ENCODE data around the gene TTC7B. TPM values are rescaled to one million over a fixed set of nuclear protein-coding genes. Genes with fewer than 3 reads are reported as not detected.

TTC7B gene
- total and polyA plus RNA-seq, 2 of the 13 experiments (the other 11 are each of a cell fraction or from before 2014, with no cell fraction given) = 1.3 to 3.2 TPM

DNA sequence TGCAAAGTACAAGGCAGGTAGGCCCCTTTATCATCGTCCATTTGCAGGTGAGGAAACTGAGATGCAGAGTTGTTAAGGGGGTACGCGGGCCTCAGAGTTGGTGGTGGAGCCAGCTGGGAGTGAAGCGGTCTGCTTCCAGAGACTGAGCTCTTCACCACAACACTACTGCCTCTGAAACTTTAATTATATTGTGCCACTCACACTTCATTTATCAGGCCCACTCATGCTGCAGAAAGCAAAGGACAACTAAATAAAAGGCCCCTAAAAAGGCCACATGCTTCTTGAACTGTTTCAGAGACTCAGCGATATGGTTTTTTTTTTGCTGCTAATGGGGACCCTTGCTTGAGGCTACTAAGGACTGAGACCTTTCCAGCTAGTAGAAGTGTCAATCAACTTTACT, 153.1 kb downstream of the TTC7B start:
- no peaks in the 10 kb centered on the region for H3K27me3 ChIP-seq (ENCODE audit: control insufficient read depth in 1 of 2, insufficient read depth in 2 of 2, low read length in 2 of 2)
- POLR2A ChIA-PET = no interaction called here
- H3K9ac ChIP-seq (ENCODE audit: insufficient read depth, low read depth, low read length) = no peak overlapping the region
- ATAC-seq (no peak), DNase-seq (ENCODE audit: low spot score) (no peak), FAIRE-seq (no peak)
- no peak overlapping the region for H2AFZ ChIP-seq (ENCODE audit: low read length)
- no peak overlapping the region for H3K4me3 ChIP-seq (replicated peaks in 1 of 3; ENCODE audit: insufficient read depth in 1 of 3, low read depth in 2 of 3, low read length in 3 of 3)
- in situ Hi-C loops (cut with HindIII; ENCODE audit: extremely low pct_ligation_motif_present, low pct_unique_long_range_greater_than_20kb) (no loop called here), intact Hi-C loops (cut with micrococcal nuclease; ENCODE audit: unreplicated experiment) (no loop called here)
- H3K4me1 ChIP-seq (ENCODE audit: insufficient read depth, low read length) = no peaks in the 10 kb centered on the region
- no TSS peak for BruUV-seq (replicated peaks)
- no peaks in the 10 kb centered on the region for H3K36me3 ChIP-seq (replicated peaks in 1 of 2; ENCODE audit: control insufficient read depth in 1 of 2, insufficient read depth in 2 of 2, low read length in 2 of 2)
- TF ChIP-seq, protein P1, sequence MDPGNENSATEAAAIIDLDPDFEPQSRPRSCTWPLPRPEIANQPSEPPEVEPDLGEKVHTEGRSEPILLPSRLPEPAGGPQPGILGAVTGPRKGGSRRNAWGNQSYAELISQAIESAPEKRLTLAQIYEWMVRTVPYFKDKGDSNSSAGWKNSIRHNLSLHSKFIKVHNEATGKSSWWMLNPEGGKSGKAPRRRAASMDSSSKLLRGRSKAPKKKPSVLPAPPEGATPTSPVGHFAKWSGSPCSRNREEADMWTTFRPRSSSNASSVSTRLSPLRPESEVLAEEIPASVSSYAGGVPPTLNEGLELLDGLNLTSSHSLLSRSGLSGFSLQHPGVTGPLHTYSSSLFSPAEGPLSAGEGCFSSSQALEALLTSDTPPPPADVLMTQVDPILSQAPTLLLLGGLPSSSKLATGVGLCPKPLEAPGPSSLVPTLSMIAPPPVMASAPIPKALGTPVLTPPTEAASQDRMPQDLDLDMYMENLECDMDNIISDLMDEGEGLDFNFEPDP (CRISPR knock-in tag; conservative IDR thresholded peaks at IDR 0.05) = no peak
- no peak for TF ChIP-seq NR1H2 (CRISPR knock-in tag; IDR thresholded peaks at IDR 0.05; ENCODE audit: borderline replicate concordance, low read depth)
- TF ChIP-seq NFE2L1 (CRISPR knock-in tag; IDR thresholded peaks at IDR 0.05; ENCODE audit: borderline replicate concordance) = no peak
- TF ChIP-seq, protein P2, sequence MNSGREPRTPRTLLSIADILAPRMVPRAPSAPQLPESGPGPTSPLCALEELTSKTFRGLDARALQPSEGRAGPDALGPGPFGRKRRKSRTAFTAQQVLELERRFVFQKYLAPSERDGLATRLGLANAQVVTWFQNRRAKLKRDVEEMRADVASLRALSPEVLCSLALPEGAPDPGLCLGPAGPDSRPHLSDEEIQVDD (CRISPR knock-in tag; IDR thresholded peaks at IDR 0.05; ENCODE audit: borderline replicate concordance) = no peak
- TF ChIP-seq, protein P3, sequence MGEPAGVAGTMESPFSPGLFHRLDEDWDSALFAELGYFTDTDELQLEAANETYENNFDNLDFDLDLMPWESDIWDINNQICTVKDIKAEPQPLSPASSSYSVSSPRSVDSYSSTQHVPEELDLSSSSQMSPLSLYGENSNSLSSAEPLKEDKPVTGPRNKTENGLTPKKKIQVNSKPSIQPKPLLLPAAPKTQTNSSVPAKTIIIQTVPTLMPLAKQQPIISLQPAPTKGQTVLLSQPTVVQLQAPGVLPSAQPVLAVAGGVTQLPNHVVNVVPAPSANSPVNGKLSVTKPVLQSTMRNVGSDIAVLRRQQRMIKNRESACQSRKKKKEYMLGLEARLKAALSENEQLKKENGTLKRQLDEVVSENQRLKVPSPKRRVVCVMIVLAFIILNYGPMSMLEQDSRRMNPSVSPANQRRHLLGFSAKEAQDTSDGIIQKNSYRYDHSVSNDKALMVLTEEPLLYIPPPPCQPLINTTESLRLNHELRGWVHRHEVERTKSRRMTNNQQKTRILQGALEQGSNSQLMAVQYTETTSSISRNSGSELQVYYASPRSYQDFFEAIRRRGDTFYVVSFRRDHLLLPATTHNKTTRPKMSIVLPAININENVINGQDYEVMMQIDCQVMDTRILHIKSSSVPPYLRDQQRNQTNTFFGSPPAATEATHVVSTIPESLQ (CRISPR knock-in tag; conservative IDR thresholded peaks at IDR 0.05) = no peak
- TF ChIP-seq GTF2F1 (IDR thresholded peaks at IDR 0.05; ENCODE audit: low read length) = no peak
- TF ChIP-seq RFXANK (CRISPR knock-in tag; IDR thresholded peaks at IDR 0.05) = no peak
- TF ChIP-seq, protein P4, sequence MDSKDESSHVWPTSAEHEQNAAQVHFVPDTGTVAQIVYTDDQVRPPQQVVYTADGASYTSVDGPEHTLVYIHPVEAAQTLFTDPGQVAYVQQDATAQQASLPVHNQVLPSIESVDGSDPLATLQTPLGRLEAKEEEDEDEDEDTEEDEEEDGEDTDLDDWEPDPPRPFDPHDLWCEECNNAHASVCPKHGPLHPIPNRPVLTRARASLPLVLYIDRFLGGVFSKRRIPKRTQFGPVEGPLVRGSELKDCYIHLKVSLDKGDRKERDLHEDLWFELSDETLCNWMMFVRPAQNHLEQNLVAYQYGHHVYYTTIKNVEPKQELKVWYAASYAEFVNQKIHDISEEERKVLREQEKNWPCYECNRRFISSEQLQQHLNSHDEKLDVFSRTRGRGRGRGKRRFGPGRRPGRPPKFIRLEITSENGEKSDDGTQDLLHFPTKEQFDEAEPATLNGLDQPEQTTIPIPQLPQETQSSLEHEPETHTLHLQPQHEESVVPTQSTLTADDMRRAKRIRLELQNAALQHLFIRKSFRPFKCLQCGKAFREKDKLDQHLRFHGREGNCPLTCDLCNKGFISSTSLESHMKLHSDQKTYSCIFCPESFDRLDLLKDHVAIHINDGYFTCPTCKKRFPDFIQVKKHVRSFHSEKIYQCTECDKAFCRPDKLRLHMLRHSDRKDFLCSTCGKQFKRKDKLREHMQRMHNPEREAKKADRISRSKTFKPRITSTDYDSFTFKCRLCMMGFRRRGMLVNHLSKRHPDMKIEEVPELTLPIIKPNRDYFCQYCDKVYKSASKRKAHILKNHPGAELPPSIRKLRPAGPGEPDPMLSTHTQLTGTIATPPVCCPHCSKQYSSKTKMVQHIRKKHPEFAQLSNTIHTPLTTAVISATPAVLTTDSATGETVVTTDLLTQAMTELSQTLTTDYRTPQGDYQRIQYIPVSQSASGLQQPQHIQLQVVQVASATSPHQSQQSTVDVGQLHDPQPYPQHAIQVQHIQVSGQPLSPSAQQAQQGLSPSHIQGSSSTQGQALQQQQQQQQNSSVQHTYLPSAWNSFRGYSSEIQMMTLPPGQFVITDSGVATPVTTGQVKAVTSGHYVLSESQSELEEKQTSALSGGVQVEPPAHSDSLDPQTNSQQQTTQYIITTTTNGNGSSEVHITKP (CRISPR knock-in tag; IDR thresholded peaks at IDR 0.05; ENCODE audit: low read depth) = no peak
- no peak for TF ChIP-seq XBP1 (CRISPR knock-in tag; IDR thresholded peaks at IDR 0.05)
- TF ChIP-seq SP4 (CRISPR knock-in tag; IDR thresholded peaks at IDR 0.05) = no peak
- TF ChIP-seq ZBTB7B (CRISPR knock-in tag; IDR thresholded peaks at IDR 0.05) = no peak
- TF ChIP-seq, protein P5, sequence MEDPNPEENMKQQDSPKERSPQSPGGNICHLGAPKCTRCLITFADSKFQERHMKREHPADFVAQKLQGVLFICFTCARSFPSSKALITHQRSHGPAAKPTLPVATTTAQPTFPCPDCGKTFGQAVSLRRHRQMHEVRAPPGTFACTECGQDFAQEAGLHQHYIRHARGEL (CRISPR knock-in tag; IDR thresholded peaks at IDR 0.05) = no peak
- no peak for TF ChIP-seq ZNF234 (CRISPR knock-in tag; conservative IDR thresholded peaks at IDR 0.05)
- TF ChIP-seq NCOA2 (CRISPR knock-in tag; IDR thresholded peaks at IDR 0.05) = no peak
- TF ChIP-seq ELF1 (CRISPR knock-in tag; IDR thresholded peaks at IDR 0.05) = no peak
- TF ChIP-seq ARHGAP35 (CRISPR knock-in tag; IDR thresholded peaks at IDR 0.05; ENCODE audit: borderline replicate concordance) = no peak
- TF ChIP-seq PHF20 (CRISPR knock-in tag; IDR thresholded peaks at IDR 0.05) = no peak
- TF ChIP-seq ZNF350 (CRISPR knock-in tag; IDR thresholded peaks at IDR 0.05; ENCODE audit: borderline replicate concordance, low read depth) = no peak
- TF ChIP-seq SALL2 (CRISPR knock-in tag; IDR thresholded peaks at IDR 0.05) = no peak
- TF ChIP-seq SRF (IDR thresholded peaks at IDR 0.05; ENCODE audit: low read depth, low read length) = no peak
- no peaks in the 10 kb centered on the region for H3K9me3 ChIP-seq (ENCODE audit: low read length)
- CTCF ChIA-PET (ENCODE audit: low intra/inter-chr PET ratio, low total read pairs) = no interaction called here
- 54% methylated on average over 5 of the region's 5 CpGs for WGBS (ENCODE audit: low lambda C conversion rate)
- H3K27ac ChIP-seq (ENCODE audit: extremely low read length, insufficient read depth, low read length) = no peak overlapping the region
- no peaks in the 10 kb centered on the region for H3K79me2 ChIP-seq (ENCODE audit: insufficient read depth, low read length)
- H4K20me1 ChIP-seq (ENCODE audit: insufficient read depth, low read length) = no peaks in the 10 kb centered on the region
- H3K4me2 ChIP-seq (ENCODE audit: low read depth, low read length) = no peak overlapping the region
